CD4-positive, alpha-beta T cell (primary cell): Measurements from ENCODE around the gene RAD51B. TPM values are rescaled to one million over a fixed set of nuclear protein-coding genes. Genes with fewer than 3 reads are reported as not detected.

Experiments used
- ATAC-seq: fragments of 200-7000 bp; cut with Tn5 transposase; one replicate; pipeline ENCODE4 v1.10.0; 2022; ENCODE audit warnings: mild to moderate bottlenecking; ENCODE audit not compliant: poor library complexity
- CTCF ChIA-PET: fragments of 350-600 bp; sonication (Branson Sonifier 250); formaldehyde crosslinking; loops from one replicate; lab custom pipeline; 2021; ENCODE audit warnings: antibody characterized with exemption, inconsistent platforms; lab: Charles Lee
- POLR2A ChIA-PET: fragments of 350-600 bp; sonication (Branson Sonifier 250); formaldehyde crosslinking; loops from one replicate; lab custom pipeline; 2021; ENCODE audit warnings: antibody characterized with exemption, inconsistent platforms; lab: Charles Lee
- DNase-seq, 14 experiments: peaks; one replicate each; pipeline ENCODE4 v3.0.0-alpha.2; 2013 to 2020; ENCODE audit warnings: mixed read lengths in 2 of 14
- H3K27ac ChIP-seq, 2 donors: one replicate each; pipeline versions ENCODE4 v1.5.1 to v1.7.0; 2013; ENCODE audit warnings: low read length in 2 of 2, low read depth in 1 of 2, mild to moderate bottlenecking in 1 of 2
- H3K27me3 ChIP-seq, 2 experiments: 1 replicate in 1 of 2; 2 replicates in 1 of 2; pipeline versions ENCODE4 v1.6.1 to v1.7.0; 2013; ENCODE audit warnings: low read length in 2 of 2, control low read depth in 1 of 2, mild to moderate bottlenecking in 1 of 2, moderate library complexity in 1 of 2; ENCODE audit not compliant: insufficient read depth in 2 of 2, control insufficient read depth in 1 of 2
- H3K36me3 ChIP-seq: one replicate; pipeline ENCODE4 v1.6.1; 2013; ENCODE audit warnings: low read length, control low read depth; ENCODE audit not compliant: insufficient read depth
- H3K4me1 ChIP-seq: one replicate; pipeline ENCODE4 v1.6.1; 2013; ENCODE audit warnings: low read length, control low read depth; ENCODE audit not compliant: insufficient read depth
- H3K4me3 ChIP-seq: one replicate; pipeline ENCODE4 v1.5.1; 2013; ENCODE audit warnings: mild to moderate bottlenecking, low read length, moderate library complexity
- H3K9me3 ChIP-seq, 2 experiments: 1 replicate in 1 of 2; 2 replicates in 1 of 2; pipeline versions ENCODE4 v1.6.1 to v1.7.0; 2013; ENCODE audit warnings: low read length in 2 of 2, mild to moderate bottlenecking in 2 of 2, control low read depth in 1 of 2, moderate library complexity in 1 of 2; ENCODE audit not compliant: control insufficient read depth in 1 of 2, insufficient read depth in 1 of 2
- H3K27ac Mint-ChIP-seq: one replicate; pipeline ENCODE4 v1.8.0; 2020; ENCODE audit warnings: mixed read lengths
- H3K27me3 Mint-ChIP-seq: one replicate; pipeline ENCODE4 v1.8.0; 2021; ENCODE audit warnings: mixed read lengths
- H3K36me3 Mint-ChIP-seq: one replicate; pipeline ENCODE4 v1.8.0; 2021; ENCODE audit warnings: low read depth, mixed read lengths
- H3K4me1 Mint-ChIP-seq: one replicate; pipeline ENCODE4 v1.8.0; 2021; ENCODE audit warnings: low read depth, mixed read lengths
- H3K4me3 Mint-ChIP-seq: one replicate; pipeline ENCODE4 v1.8.0; 2020; ENCODE audit warnings: mild to moderate bottlenecking, mixed read lengths
- H3K9me3 Mint-ChIP-seq: one replicate; pipeline ENCODE4 v1.8.0; 2020; ENCODE audit warnings: mixed read lengths
- intact Hi-C, 2 experiments: fragments of 100-400 bp; cut with DNase I in 1 of 2; cut with micrococcal nuclease in 1 of 2; formaldehyde crosslinking; loops; one replicate each; pipeline versions ENCODE4 v1.15.1 to v1.9.0; 2023 to 2025; cut with DNase I, micrococcal nuclease
- total RNA-seq, 174 experiments: library from RNA in 2 of 174; stranded (reverse) in 2 of 174; gene quantifications; one replicate each; pipeline ENCODE4 v1.2.3 and lab custom pipeline; 2021 to 2026
- TF ChIP-seq, protein P1 (sequence below): fragments of 200-600 bp; IDR thresholded peaks from one replicate; pipeline ENCODE4 v1.8.0; 2022; ENCODE audit warnings: antibody characterized with exemption, mild to moderate bottlenecking

Gene RAD51B
- total RNA-seq, 2 experiments from 2014 or later, result 18.4 to 20.0 TPM

DNA sequence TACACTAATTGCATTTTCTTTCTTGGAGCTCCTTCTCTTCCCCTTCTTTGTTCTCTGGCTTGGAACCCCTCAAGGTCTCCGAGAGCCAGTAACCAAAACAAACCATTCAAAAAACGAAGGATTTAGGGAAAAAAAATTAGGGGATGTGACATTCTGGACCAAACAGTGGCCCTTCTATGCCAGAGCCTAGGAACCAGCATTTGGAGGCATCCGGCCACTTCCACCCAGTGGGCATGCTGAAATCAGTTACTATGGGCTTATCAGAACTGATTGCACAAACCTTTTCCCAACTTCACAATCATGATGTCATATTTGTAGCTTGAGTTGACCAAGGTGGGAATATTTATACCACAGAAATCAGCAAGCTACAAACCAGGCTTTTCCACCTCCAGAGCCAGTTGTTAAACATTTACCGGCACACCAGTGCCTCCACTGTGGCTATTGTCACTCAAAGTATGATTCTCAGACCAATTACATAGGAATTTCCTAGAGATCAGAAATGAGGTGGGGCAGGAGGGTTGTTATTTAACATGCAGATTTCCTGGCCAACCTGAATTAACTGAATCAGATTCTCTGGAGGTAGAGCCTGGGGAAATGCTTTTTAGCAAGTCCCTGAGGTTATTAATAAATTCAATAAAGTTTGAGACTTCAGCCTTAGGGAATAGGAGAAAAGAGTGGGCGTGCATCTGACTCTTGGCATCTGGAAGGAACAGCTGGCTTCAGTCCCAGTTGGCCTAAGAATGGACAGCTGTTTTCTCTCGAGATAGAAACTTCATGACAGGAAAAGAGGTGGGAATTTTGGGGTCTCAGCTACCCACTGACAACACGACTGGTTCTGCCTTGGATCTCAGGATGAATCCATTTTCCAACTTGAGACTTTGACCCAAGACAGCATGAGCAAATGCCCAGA is 699.4 kb downstream of the RAD51B start:
- Histone ChIP-seq H3K4me3 (no peak overlapping the region), H3K27me3 (no peaks in the 10 kb centered on the region), H3K27ac (no peak overlapping the region), H3K36me3 (no peaks in the 10 kb centered on the region), H3K4me1 (peaks cover 5% of the 10 kb centered on the region), H3K9me3 (no peaks in the 10 kb centered on the region)
- ChIA-PET CTCF (no interaction called here), POLR2A (interaction anchor here (0.9 to 4.6 kb wide), 10 partner anchors 9 to 277 kb away, joined by 3 to 38 read pairs (median 4); no protein-coding TSS in a partner anchor)
- TF ChIP-seq, protein P1, sequence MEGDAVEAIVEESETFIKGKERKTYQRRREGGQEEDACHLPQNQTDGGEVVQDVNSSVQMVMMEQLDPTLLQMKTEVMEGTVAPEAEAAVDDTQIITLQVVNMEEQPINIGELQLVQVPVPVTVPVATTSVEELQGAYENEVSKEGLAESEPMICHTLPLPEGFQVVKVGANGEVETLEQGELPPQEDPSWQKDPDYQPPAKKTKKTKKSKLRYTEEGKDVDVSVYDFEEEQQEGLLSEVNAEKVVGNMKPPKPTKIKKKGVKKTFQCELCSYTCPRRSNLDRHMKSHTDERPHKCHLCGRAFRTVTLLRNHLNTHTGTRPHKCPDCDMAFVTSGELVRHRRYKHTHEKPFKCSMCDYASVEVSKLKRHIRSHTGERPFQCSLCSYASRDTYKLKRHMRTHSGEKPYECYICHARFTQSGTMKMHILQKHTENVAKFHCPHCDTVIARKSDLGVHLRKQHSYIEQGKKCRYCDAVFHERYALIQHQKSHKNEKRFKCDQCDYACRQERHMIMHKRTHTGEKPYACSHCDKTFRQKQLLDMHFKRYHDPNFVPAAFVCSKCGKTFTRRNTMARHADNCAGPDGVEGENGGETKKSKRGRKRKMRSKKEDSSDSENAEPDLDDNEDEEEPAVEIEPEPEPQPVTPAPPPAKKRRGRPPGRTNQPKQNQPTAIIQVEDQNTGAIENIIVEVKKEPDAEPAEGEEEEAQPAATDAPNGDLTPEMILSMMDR, result no peak
- H3K4me3 Mint-ChIP-seq, result no peak overlapping the region
- no peaks in the 10 kb centered on the region for H3K27me3 Mint-ChIP-seq
- H3K36me3 Mint-ChIP-seq, result no peaks in the 10 kb centered on the region
- H3K27ac Mint-ChIP-seq, result peak overlapping the region; percentile 9
- intact Hi-C loops, result loop anchor here in 1 of 2 experiments (10.0 kb wide), 1 partner anchor 264 kb away; no protein-coding TSS in a partner anchor
- H3K9me3 Mint-ChIP-seq, result no peaks in the 10 kb centered on the region
- DNase-seq (no peak), ATAC-seq (no peak)
- H3K4me1 Mint-ChIP-seq, result peaks cover 41% of the 10 kb centered on the region

DNA sequence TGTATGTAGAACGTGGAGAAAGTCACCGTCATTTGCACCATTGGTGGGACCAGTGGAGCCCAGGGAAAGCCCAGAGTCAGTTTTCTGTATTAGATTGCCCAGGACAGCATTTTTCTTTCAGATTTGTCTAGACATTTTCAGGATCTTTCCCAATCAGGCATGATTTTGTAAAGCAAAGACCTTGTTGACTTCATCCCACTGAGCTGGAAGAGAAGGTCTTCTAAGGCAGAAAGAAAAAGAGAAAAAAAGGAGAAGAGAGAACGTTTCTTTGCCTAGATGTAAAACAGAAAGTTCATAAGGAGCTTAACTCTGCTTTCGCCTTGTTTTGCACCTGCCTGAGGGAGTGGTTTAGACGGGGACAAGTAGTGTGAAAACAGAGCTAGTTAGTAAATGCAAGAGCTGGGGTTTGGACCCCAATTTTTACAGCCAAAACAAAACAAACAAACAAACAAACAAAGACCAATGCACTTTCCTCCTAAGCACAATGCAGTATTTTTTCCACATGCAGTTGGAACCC is 700.1 kb downstream of the RAD51B start:
- peak overlapping the region; percentile 9 for H3K27ac Mint-ChIP-seq

More for the DNA sequence above, 700.1 kb downstream of the RAD51B start:
- Mint-ChIP-seq H3K4me3 (peak overlapping the region; percentile 45), H3K4me1 (peaks cover 39% of the 10 kb centered on the region), H3K27me3 (no peaks in the 10 kb centered on the region), H3K36me3 (no peaks in the 10 kb centered on the region), H3K9me3 (no peaks in the 10 kb centered on the region)
- Histone ChIP-seq H3K9me3 (no peaks in the 10 kb centered on the region), H3K4me1 (peaks cover 5% of the 10 kb centered on the region), H3K36me3 (no peaks in the 10 kb centered on the region), H3K27ac (no peak overlapping the region), H3K4me3 (no peak overlapping the region), H3K27me3 (no peaks in the 10 kb centered on the region)
- intact Hi-C loops, result loop anchor here in 1 of 2 experiments (10.0 kb wide), 1 partner anchor 265 kb away; no protein-coding TSS in a partner anchor
- no peak for ATAC-seq
- no peak for DNase-seq
- ChIA-PET CTCF (no interaction called here), POLR2A (interaction anchor here (0.8 to 4.6 kb wide), 9 partner anchors 13 to 276 kb away, joined by 3 to 38 read pairs (median 4); no protein-coding TSS in a partner anchor)
- TF ChIP-seq, protein P1, result no peak
